ENCODE data around the gene ZNF592.
"Not testable (repeated sequence)": the region's sequence is repeated elsewhere in the genome, so short reads cannot be mapped to it uniquely, and the experiment has no call there.

ZNF592 gene

GRCh38 chr15:84748274-84749110 lies at the start of gene ZNF592:
TSS of gene ZNF592 (plus strand) at chr15:84748592. CDS start at chr15:84782676, 34,084 bp downstream.
- DNase-seq = peak in 1 of 2 experiments; percentile 63

- no peak for DNase-seq
Measured at GRCh38 chr15:84699538-84700191, 48.7 kb upstream of the ZNF592 start.

GRCh38 chr15:84702961-84703482 lies 45.4 kb upstream of the ZNF592 start:
- no peak for DNase-seq

- DNase-seq = no peak
Measured at GRCh38 chr15:84703808-84704207, 44.6 kb upstream of the ZNF592 start.

GRCh38 chr15:84714372-84714771 lies 34.0 kb upstream of the ZNF592 start:
- DNase-seq = no peak

- DNase-seq = no peak
Measured at GRCh38 chr15:84714821-84715220, 33.6 kb upstream of the ZNF592 start.

GRCh38 chr15:84715441-84716035 lies 32.9 kb upstream of the ZNF592 start:
- DNase-seq = peak; percentile 34 to 46

- DNase-seq = peak; percentile 92 to 93
Measured at GRCh38 chr15:84716036-84716732, 32.2 kb upstream of the ZNF592 start, which contains the start of gene SEC11A. TSS of gene SEC11A (minus strand) at chr15:84716139. CDS start at chr15:84716075, 64 bp downstream.

- no peak for DNase-seq
Measured at GRCh38 chr15:84721371-84721770, 27.0 kb upstream of the ZNF592 start.

- DNase-seq = no peak
Measured at GRCh38 chr15:84722628-84723027, 25.8 kb upstream of the ZNF592 start.

- DNase-seq = no peak
Measured at GRCh38 chr15:84725001-84725491, 23.3 kb upstream of the ZNF592 start.

- DNase-seq = no peak
Measured at GRCh38 chr15:84727429-84727828, 21.0 kb upstream of the ZNF592 start.

- DNase-seq = no peak
Measured at GRCh38 chr15:84731774-84732173, 16.6 kb upstream of the ZNF592 start.

GRCh38 chr15:84734794-84735479 lies 13.5 kb upstream of the ZNF592 start:
- peak in 1 of 2 experiments; percentile 8 for DNase-seq

- not testable (repeated sequence) for DNase-seq
Measured at GRCh38 chr15:84735480-84736061, 12.8 kb upstream of the ZNF592 start.

GRCh38 chr15:84736375-84736774 lies 12.0 kb upstream of the ZNF592 start:
- no peak for DNase-seq

- no peak for DNase-seq
Measured at GRCh38 chr15:84737005-84737404, 11.4 kb upstream of the ZNF592 start.

GRCh38 chr15:84740691-84741090 lies 7.7 kb upstream of the ZNF592 start:
- no peak for DNase-seq

GRCh38 chr15:84741121-84741520 lies 7.3 kb upstream of the ZNF592 start:
- DNase-seq = no peak

- DNase-seq = peak; percentile 58 to 71
Measured at GRCh38 chr15:84747416-84748273, 747 bp upstream of the ZNF592 start.
